GM12892 (cell line): Measurements from ENCODE around the gene HSPA9.

ENCODE experiments used
- POLR2A ChIP-seq: IDR thresholded peaks from 2 replicates; pipeline ENCODE4 v1.6.1; 2011; ENCODE audit warnings: low read depth, low read length, control low read depth
- POLR2AphosphoS5 ChIP-seq: IDR thresholded peaks from 2 replicates; pipeline ENCODE4 v1.6.1; 2011; ENCODE audit warnings: low read depth, low read length, control low read depth

DNA sequence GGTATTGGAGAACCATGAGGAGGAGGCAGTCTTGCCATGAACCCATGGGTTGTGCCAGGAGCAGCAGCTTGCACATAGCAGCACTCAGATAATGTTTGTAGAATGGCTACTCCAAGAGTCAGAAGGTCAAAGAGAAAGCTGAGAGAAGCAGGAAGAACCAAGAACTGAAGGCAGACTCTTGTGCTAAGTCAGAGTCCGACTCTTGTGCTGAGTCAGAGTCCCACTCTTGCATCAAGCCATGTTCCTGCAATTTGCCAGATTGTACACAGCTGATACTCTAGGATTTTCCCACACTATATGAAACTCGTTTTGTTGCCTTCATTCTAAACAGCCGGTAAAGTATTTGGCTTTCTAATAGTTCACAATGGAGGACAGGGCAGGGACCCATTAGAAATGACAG is 26.2 kb upstream of the HSPA9 start:
- TF ChIP-seq POLR2A (no peak), POLR2AphosphoS5 (no peak)
